Measurements from ENCODE around the gene TMED8.
"Not testable (repeated sequence)": the region's sequence is repeated elsewhere in the genome, so short reads cannot be mapped to it uniquely, and the experiment has no call there.

Gene TMED8

DNA sequence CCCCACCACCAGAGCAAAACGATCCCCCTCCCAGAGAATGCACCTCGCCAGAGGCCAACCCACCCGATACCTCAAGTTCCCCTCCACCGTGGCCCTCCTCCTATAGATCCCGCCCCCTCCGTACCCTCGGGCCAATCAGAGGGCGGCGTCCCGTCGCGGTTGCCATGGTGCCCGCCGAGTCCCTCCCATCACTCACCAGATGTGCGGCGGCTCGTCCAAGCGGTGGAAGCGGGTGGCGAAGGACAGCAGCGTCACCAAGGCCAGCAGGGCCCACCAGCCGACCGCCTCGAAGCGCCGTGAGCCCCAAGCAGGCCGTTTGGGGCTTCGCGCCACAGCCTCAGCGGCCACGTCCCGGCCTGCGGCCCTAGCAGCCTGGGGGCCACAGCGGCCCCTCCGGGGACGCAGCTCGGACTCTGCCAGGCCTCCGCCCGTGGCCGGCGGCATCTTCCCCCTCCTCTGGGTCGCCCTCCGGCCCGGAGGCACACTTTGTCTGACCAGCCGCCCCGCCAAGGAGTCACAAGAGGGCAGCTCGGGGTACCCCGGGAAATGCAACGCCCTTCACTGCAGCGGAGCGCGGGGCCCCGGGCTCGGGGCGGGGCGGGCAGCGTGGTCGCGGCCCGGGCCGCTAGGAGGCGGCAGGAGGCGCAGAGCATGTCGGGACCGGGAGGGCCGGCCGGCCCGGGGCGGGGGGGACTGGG lies 56.5 kb downstream of the TMED8 start, which contains the start of gene POMT2:
POMT2 (minus strand) TSS at position 646 of the 698 bp plus-strand sequence; CDS start at position 444, 202 bp downstream.
- DNase-seq = peak; percentile 91 to 92

DNA sequence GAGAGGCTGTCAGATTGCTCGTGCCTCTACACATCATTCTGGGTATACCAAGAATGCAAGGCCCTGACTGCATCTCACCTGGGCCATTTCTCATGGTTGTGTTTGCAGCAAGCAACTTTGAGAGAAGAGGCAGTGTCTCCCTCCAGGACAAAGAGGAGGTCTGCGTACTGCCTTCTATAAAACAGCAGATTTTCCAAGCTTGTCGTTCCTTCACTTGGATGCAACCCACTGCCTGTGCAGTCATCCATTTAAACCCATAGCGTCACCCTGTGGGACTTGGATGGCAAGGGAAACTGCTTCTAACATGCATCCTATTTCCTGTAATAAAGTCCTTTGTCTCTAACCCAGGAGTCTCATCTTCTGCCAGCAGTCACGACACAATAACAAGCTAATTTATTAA lies 57.5 kb downstream of the TMED8 start:
- DNase-seq = no peak

DNA sequence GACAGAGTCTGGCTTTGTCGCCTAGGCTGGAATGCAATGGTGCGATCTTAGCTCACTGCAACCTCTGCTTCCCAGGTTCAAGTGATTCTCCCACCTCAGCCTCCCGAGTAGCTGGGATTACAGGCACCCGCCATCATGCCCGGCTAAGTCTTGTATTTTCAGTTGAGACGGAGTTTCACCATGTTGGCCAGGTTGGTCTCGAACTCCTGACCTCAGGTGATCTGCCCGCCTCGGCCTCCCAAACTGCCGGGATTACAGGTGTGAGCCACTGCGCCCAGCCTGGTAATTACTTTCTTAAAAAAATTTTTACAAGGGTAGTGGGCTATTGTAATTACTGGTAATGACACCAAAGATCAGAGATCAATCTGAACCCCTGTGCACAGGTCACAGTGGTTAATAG lies 58.1 kb downstream of the TMED8 start:
- not testable (repeated sequence) for DNase-seq

DNA sequence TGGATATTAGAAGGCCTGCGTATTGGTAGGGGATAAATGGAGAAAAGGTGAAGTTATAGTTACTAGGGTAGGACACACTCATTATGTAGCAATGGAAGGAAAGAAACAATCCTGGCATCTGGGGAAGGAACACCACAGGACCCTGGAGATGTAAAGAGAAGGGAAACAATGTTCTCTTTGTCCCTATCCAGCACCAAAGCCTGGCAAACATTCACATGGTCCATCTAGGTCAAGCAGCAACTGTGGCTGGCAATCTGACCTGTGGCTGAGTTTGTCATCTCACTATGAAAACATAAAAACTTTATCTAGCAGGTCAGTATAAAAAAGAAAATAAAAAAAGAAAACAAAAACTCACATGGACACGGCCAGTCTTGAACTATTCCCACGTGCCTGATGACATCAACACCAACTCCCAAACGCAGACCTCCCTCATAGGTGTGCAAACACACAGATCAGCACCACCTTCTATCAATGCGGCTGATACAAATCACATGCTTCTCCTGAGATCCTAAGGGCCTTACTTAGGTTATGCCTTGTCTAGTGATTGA lies 58.8 kb downstream of the TMED8 start:
- no peak for DNase-seq

DNA sequence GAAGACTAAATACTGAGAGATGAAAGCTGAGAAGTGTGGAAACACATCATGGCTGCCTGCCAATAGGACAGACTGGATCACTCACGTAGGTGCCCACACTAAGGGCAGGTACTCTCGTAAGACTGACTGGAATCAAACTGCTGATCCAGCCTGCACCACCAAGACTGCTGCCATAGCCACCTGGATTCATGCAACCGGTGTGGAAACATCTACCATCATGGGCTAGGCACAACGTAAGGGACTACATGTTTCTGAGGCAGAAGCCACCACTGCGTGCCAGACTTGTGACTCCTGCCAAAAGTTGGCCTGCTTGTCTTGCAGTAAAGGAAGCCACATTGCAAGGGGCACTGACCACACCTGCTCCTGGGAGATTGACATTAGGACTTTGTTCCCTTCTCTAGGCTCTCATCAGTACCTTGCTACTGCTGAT lies 60.0 kb downstream of the TMED8 start:
- no peak for DNase-seq

DNA sequence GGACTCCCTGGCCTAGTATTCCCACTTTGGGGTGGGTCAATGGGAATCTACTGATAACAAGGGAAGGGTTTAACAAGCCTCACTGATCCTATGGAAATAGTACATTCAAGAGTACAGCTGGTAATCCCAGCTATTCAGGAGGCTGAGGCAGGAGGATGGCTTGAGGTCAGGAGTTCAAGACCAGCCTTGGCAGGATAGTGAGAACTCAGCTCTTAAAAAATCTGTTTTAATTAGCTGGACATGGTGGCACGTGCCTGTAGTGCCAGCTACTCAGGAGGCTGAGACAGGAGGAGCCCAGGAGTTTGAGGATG lies 60.7 kb downstream of the TMED8 start:
- no peak for DNase-seq

DNA sequence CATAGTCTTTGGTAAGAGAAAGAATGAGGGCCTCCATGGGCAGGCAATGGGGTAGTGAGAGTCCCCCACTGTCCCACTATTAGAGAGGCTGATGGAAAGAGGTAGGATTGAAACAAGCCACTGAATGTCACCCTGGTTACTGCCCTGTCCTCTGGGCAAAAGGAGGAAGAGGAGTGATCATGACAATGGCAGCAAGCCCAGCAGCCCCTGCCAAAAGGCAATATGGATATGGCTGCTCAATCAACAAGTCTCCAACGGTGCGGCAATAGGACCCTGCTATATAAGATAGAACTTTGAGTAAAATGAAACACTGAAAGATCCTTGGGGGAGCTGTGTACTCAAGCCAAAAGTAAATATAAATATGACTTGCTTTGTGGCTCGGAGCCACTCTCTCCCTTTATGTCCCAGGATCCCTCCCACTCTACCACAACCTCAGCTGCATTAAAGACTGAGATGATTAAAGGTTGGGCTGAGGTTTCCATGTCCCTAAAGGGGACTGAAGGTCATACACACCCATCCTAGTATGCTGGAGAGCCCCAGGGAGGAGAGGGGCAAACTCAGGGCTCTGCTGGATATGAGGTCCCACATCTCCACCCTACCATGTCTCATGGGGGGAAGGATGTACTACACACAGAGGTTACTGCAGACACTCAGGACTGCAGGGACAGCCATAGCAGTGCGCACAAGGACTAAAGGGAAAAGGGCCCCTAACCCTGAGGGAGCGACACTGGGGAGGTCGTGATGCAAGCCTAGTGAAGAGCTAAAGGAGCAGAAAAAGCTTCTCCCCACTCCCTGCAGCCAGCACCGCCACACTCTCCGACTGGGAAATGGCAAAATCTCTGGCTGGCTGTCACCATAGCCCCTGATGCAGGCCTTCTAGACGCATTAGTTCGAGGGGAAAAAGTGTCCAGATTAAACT lies 62.1 kb downstream of the TMED8 start:
- no peak for DNase-seq

DNA sequence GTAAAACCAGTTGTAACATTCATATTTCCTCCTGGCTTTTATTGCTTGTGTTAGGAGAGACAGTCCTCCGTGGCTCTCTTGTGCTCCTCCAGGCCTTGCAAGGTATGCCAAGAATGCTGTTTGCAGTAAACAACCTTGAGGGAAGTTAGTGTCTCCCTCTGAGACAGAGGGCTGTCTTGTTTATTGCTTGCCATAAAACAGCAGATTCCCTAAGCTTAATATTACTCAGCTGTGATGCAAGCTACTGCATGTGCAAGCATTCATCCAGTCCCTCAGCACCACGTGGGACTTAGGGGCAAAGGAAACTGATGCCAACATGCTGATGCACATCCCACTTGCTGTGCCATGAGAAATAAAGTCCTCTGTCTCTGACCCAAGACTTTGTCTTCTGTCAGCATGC lies 62.9 kb downstream of the TMED8 start:
- no peak for DNase-seq

DNA sequence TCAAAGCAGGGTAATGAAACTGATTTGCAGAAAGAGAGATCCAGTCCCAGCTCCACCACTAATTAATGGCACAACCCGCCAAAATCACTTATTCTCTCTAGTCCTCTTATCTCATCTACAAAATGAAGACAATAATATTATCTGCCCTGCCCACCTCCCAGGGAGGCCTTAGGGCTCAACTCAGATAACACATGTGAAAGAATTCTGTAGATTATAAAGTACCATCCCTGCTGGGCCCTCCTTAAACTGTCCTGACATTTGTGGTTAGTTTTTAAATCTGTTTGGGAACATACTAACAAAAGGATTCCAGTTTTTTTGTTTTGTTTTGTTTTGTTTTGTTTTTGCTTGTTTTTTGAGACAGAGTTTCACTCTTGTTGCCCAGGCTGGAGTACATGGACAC lies 63.5 kb downstream of the TMED8 start:
- DNase-seq = no peak

DNA sequence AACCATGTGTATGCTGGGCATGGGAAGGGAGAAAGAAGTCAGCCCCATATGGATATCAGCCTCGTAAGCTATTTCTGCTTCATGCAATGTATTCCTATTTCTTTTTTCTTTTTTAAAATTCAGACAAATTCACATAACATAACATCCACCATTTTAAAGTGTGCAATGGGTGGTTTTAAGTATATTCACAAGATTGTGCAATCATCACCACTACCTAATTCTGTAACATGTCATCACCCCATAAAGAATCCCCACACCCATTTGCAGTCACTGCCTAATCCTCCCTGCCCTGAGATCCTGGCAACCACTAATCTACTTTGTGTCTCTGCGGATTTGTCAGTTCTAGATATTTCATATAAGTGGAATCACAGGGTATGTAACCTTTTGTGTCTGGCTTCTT lies 65.7 kb downstream of the TMED8 start:
- DNase-seq = no peak

DNA sequence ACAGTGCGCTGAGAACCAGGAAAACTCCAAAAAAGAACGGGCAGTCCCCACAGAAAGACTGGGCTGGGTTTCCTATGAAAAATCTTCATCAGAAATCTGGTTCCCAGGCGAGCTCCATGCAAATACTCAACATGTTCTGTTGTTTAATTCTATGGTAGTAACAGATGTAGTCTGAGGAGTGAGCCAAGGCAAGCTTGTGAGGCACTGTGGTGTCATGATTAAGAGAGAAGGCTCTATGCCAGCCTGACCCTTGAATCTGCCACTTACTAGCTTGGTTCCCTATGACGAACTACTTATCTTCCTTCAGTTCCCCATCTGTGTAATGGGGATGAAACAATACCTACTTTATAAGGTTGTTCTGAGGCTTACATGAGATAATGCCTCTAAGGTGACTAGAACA lies 66.9 kb downstream of the TMED8 start:
- DNase-seq = no peak

DNA sequence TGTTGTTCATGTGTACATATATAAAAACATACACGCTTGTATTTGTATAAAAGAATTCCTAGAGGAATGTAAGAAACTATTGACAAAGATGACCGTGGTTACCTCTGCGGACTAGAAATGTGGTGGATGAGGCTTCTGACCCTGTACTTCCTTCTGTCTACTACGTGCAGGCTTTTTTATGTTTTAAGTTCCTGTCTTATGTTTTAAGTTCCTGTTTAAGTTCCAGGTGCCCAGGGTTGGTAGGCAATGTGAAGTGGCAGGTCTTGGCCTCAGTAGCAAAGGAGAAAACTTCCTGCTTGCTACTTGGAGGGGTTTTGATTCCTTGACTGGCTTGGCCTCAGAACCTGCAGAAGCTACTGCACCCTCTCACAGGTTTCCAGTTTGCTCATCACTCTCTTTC lies 67.8 kb downstream of the TMED8 start:
- no peak for DNase-seq

DNA sequence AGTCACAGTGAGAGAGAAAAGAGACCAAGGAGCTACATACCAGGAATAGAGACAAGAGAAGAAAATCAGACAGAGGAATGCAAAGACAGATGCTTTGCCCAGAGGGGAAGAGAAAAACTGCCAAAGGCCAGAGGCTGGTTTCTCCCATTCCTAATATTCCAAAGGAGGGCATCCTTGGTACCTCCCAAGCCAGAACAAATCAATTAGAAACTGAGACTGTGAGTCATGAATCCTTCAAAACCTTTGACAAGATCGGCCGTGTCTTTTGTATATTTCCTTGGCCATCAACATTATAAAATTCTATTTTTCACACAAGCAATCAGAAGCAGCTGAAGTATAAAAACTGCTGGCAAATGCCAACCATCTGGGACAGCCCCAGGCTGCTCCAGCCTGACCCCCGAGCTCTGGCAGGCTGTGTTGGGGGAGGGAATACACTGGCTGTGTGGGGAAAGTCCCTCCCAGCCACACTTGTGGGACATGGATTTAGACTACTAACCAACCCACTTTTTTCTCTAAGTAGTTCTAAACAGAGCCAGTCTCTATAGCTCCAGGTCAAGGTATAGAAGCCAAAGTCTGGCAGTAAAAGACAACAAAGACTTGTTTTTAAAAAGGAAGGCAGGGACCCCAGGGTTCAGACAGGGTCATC lies 69.9 kb downstream of the TMED8 start:
- DNase-seq = no peak

DNA sequence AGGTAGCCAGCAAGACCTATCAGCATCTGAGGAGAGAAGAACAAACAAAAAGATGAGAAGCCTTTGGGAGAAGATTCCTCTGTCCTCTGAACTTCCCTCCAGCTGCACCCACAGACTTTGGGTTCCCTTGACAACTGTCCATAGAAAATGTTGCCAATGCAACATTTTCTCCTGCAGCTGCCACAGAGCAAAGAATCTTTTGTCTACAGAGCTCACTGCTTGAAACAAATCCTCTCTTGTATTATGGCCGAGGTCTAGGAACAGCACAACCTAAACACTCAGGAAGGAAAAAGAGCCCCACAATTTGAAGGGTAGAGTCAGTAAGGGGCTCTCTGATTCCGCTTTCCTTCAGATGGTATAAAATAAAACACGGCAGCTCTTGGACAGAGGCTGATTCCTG lies 70.5 kb downstream of the TMED8 start:
- DNase-seq = no peak

DNA sequence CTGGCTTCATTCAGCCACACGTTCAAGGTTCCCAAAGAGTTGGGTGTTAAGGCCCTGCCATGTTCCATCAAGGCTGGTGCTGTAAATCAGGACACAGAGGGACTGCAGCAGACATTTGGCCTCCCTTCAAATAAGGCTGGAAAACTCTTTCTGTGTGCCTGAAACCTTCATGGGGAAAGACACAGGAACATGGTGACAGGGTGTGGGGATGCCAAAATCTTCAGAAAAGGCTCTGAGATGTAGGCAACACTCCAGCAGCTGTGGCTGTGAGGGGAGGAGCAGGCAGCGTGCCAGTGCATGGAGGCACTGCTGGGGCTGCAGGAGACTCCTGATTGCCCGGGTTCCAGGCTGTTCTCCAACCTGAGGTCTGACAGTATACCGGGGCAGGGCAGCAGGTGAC lies 71.2 kb downstream of the TMED8 start:
- no peak for DNase-seq

DNA sequence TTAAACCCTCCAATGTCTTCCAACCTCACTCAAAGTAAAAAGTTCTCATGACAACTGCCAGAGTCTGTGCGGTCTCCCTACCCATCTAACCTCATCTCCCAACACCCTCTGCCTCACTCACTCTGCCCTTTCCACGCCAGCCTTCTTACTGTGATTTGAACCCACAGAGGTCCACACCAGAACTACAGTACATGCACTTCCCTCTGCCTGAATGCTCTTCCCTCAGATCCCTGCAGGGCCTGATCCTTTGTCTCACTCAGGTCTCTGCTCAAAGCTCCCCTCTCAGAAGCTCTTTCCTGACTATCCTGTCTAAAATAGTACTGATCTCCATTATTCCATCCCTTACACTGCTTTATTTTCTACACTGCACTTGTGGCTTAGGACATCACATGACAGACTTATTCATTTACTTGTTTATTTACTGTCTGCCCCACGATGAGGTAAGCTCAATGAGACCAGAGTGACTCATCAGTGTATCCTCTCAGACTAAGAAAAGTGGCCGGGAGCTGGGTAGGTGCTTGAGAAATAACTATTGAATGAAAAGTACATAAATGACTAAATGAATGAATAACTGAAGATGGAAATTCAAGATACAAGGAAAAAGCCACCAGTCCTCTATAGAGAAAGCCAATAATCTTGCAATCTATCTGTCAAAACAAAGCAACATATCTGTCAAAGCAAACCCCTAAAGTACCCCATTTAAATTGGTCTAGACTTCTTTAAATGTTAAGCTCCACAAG lies 73.3 kb downstream of the TMED8 start:
- no peak for DNase-seq

DNA sequence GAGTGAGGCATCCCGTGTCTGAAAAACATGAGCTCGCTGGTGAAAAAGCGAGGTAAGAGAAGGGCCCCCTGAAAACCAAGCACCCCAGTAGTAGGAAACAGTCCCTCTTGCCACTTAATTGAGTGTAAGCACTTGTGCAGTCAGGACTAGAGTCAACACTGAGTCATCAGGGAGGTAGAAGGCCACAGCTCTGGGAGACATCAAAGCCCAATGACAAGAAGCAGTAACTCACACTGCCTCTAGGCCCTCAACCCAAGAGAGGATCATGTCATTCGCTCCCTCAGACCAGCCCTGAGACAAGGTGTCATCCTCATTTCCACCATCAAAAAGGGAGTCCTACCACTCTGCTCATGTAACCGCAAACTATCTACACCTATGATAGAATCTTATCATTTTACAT lies 74.0 kb downstream of the TMED8 start:
- DNase-seq = no peak

DNA sequence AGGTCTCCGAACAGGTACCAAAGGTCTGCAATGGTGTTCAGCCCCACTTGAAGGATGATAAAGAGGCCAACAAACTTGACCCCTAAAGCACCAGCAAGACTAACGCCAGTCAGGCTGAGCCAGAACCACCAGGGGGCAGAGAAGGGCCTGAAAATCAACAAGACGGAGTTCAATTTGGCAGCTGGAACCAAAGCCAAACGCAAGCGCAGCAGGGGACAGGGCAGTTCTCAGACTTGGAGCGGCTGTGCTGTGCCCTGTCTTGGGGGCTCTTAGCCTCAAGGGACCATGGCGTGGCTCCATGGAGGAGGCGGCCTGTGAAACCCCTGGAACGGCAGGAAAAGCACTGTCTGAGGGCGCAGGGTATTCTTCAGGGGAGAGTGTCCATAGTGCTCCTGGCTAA lies 75.8 kb downstream of the TMED8 start:
- peak; percentile 25 to 43 for DNase-seq

DNA sequence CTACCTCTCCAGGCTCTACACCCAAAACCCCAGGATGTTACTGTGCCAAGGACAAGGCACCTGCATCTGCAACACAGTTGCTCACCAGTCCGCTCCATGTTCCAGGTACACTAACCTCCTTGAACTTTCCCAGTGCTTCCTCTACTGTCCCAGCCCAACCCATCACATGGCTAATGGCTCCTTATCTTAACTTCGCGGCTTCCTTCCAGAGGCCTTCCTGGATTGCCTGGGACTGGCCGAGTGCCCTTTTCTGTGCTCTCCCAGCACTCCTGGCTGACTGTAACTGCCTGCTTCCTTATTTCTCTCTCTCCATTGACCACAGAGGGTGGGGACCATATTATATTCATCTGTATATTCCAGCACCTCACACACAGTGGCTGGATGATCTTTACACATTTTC lies 77.1 kb downstream of the TMED8 start:
- no peak for DNase-seq

DNA sequence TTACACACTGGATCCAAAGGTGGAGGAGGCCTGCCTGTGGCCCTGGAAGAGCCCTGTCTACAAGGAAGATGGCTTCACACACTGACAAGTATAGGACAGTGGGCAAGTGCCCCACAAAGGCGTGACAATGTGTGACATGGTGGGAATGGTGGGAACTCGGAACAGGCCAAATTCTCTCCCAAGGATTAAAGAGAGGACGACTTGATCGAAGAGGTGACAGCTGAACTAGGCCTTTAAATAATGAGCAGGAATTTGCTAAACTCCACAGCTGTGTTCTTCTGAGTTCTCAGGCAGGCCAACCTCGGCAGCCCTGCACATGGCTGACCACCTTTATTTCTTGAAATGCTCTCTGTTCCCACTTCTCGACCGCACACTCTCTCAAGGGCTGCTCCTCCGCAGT lies 80.0 kb downstream of the TMED8 start:
- no peak for DNase-seq

DNA sequence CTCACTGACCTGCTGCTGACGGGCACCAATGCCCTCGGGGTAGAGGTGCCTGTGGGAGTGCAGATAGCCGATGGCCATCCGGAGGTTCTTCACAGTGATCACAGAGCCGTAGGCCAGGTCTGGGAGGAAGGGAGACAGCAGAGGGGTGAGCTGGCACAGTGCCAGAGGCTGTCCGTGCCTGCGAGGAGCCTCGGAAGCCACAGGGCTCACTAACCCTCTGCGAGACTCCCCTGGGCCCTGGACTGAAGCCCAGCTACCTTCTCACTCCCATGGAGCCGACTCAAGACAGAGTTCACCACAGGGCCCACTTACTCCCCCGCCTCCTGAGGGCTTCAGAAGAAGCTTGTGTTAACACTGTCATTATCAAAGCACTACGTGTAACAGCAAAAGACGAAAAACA lies 80.7 kb downstream of the TMED8 start:
- DNase-seq = no peak

DNA sequence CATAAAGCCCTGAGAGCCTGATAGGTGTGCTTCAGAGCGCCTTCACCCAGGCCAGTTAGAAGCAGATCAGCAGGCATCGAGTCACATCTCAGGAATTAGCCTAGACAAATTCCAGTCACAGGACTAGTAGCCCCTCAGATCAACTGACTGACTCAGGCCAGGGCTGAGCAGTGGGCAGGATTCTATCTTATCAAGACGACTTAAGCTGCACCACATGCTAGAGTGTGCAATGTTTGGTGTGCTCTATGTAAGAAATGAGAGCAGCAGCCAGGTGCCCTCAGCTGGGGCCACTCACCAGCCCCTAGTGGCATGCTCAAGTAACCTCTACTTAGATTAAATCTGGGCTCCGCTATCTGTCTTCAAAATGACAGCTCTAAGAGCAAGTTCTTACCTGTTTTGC lies 86.2 kb downstream of the TMED8 start:
- DNase-seq = no peak

DNA sequence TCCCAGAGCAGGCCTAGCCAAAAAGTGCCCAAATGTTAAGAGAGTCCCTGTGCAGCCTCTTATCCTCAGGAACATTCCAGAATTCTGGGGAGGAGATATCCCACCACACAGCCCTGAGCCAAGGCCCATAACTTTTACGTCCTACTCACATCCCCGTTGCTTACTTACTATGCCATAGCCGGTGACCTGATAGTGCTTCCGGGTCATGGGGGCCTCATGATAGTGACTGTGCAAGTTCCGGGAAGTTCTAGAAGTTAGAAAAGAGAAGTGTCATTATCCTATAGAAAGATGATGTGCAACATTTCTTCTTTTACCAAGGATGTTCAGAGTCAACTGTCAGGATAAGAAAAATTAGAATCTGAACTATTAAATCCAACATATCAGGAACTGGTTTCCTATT lies 90.3 kb downstream of the TMED8 start:
- no peak for DNase-seq

Measured in NCI-H1930 (cell line).